ENCODE results near the gene PPIH.
A peak's percentile ranks its signal among the peaks of the same experiment; 100 is the strongest.
"Not testable (repeated sequence)": the region's sequence is repeated elsewhere in the genome, so short reads cannot be mapped to it uniquely, and the experiment has no call there.

Gene PPIH

DNA sequence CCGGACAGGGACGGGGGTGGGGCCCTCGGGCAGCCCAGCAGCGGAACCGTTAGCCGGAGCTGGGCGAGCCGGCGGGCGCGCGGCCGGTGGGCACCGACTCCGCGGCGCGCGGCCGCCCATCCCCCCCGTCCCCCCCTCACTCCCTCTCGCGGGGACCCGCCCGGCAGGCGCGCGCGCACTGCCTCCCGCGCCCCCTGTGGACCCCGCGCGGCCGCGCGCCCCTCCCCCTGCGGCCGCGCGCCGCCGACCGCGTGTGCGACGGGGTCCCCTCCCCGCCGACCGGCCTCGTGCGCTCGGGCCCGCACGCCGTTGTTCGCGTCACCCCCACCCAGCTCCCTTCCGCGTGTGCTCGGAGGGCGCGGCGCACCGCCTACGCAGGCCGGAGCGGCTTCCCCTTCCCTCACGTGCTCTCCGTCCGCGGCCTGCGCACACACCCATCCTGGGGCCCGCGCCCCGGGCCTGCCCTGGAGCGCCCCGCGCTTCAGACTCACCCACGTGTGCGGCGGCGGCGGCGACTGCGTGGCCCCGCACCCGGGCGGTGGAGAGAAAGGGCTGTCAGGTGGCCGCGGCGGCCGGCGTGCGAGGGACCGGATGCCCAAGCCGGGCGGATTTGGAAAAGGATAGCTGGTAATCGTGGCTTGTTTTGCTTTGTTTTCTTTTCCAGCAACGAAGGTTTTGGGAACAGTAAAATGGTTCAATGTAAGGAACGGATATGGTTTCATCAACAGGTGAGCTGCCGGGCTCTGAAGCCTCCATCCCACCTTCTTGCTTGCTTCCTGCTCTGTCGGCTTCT is 24.7 kb downstream of the PPIH start:
- peak; percentile 68 for DNase-seq

DNA sequence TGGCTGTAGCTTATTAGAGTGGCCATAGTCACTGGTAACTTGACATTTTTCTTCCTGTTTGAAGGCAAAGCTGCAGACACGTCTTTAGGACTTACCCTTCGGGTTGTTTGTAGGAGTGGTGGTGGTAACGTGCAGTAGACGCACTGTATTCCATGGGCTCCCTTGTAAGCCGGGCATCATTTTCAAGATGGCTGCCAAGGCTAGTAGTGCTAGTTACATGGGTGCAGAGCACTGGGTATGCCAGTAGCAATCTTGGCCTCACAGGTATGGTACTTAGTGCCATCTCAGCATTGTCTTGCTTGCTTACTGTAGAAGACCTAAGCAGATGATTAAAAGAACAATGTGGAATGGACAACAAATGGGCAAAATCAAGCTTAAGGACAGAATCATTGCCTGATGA is 25.9 kb downstream of the PPIH start:
- DNase-seq, result peak; percentile 20

DNA sequence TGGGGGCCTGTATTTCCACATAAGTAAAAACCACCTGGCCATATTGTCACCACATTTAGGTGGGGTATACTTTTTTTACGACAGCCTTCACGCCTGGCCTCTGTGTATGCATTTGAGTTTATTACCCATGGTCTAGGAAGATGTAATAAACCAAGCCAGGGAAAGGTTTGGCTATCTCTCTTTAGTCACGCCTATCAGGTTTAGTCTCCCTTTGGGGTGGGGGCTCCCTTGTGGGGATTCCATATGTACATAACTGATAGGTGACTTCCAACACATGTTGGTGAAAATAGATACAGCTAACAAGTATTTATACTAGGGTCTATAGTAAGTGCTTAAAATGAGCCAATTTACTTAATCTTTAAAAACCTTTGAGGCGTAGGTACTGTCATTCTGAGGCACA is 28.2 kb downstream of the PPIH start:
- no peak for DNase-seq

DNA sequence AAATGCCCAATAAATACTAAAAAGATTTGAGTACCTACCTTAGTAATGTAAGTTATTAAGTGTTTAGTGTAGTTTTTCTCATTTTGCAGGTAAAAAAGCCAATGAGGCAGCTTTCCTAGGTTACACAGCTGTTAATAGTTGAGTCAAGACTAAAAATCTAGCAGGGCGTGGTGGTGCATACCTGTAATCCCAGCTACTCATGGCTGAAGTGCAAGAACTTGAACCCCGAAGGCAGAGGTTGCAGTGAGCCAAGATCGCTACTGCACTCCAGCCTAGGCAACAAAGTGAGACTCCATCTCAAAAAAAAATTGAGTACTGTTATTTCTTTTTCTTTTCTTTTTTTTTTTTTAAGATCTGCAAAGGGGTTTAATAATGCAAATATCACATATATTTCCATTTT is 31.7 kb downstream of the PPIH start:
- no peak for DNase-seq

DNA sequence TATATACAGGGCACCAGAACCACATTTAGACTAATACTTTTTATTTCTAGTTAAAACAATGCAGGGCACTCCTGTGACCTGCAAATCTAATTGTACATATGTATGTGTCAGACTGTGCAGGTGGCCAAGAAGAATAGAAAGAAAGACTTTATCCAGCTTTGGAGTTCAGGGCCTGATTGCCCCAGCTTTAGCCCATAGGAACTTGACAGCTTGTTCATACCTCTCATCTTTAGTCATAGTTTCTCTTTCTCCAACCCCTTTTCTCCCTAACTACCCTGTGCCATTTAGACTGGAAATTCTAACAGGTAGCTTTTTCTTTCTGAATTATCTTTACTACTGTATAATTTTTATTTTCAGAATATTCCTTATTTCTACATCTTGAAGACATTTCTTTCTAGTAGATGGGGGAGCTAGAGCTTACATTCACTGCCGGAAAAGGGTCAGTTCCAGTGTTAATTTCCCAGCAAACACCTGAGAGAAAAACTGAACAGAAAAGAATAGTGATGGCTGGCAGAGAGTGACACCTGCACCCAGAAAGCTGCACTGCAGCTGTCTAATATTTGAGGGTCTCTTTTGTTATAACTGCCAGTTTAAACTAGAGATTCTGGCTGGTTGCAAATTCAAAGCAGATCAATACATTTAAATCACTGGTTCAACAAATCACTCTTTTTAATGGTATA is 32.4 kb downstream of the PPIH start:
- no peak for DNase-seq

DNA sequence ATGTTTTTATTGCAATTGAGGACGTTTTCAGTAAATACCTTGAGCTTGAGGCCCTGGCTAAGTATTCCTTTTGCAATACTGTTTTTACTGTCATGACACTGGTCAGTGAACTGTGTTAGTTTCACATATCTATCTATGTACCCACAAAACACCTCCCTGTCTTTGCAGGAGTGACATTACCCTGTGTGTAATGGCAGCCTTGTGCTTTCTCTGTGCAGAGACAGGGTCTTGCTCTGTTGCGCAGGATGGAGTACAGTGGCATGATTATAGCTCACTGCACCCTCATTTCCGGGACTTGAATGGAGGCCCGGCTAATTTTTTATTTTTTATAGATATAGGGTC is 32.9 kb downstream of the PPIH start:
- DNase-seq, result no peak

DNA sequence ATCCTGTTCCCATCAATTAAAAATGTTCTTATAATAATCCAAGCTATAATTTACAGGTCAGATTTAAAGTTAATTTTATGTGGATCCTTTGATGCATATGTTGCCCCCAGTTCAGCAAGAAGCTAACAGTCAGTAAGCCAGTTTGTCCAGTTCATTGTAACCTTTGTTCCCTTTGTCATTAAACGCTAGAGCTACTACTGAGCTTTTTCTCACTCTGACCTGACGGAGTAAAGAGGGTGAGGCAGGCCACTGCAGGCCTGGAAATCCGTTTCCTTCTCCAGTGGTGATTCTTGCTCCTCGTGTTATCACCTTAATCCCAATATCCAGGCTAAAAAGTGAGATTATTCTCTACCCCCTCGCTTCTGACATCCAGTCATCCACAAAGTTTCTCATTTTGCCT is 34.2 kb downstream of the PPIH start:
- no peak for DNase-seq

DNA sequence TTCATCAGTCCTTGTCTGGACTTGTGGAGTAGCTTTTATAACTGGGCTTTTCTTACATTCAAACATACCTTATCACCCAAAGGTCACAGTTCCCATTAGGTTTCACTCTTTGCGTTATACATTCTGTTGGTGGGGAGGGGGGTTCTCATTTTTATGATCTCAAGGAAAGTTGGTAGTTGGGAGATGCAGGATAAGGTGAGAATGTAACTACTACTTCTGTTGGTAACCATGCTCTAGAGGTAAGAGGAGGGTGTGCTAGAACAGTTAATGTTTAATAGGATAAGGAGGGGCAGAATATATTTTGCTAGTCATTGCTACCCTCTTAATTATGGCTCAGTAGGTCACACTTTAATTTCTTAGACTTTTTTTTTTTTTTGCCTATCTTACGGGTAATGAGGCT is 34.7 kb downstream of the PPIH start:
- no peak for DNase-seq

DNA sequence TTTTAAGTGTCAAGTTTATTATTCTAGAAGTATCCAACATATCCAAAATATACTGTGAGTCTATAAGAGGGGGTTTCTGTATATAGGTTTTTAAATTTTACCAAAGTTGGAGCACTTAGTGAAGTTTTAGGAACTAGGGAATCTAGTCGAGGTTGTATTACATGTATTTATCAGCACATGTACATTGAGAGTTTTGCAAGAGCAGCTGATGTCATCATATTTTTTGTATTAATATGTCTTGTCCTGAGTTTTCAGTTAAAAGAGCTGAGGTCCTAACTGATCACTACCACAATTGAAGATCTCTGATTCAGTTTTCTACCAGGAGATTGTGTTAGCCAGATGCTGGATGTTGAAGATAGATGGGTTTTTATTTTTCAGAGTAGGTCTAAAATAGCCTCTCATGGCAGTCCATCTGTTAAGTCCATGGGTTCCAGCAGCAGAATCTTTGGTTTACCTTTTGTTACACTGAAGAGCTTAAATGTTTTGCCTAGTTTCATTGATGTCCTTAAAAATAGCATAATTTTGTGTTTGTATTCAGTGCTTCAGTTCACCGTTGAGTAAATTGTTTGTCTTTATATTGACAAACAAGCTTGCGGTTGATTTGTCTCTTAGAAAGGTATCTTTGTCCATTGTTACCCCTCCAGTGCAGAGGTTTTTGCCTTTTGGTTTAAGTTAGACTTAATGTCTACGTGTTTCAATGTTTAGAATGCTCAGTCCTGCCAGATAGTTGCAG is 40.0 kb downstream of the PPIH start:
- no peak for DNase-seq

DNA sequence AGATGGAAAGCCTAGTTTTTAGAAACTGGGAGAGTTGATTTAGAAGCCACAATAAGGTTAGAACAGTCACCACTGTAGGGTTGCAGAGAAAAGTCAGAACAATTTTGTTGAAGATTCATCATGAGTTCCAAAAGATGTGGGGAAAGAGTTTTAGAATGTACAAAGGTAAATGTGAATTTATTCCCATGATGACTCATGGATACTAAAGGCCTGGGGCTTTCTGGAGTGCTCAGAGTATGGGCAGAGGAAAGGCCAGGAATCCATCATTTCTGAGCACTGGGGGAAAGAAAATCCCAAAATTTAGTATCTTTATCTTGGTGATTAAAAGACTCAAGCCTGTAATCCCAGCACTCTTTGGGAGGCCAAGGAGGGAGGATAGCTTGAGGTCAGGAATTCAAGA is 41.8 kb downstream of the PPIH start:
- no peak for DNase-seq

DNA sequence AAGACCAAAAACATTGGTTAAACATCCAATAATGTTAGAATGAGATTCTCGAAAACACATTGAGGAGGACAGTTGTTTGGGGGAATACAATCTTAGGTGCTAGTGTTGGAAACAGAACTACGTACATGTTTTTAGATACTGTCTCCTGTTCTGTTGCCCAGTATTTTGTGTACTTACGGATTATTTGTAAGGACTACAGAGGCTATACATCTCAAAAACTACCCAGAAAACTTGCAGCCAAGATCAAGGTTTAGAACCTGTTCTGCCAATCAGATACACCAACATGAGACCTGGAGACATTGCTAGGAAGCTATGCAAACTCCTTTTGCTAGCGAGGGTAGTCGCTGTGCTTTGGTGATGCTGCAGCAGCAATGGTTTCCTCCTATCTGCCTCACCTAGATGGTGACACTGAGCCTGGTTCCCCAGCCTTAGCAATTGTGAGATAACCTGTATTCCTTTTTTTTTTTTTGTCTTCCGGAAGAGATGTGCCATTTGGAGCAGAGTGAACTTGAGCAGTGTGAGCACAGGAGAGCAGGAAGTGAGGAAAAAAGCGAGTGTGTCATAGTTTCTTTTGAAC is 45.8 kb downstream of the PPIH start:
- DNase-seq, result no peak

DNA sequence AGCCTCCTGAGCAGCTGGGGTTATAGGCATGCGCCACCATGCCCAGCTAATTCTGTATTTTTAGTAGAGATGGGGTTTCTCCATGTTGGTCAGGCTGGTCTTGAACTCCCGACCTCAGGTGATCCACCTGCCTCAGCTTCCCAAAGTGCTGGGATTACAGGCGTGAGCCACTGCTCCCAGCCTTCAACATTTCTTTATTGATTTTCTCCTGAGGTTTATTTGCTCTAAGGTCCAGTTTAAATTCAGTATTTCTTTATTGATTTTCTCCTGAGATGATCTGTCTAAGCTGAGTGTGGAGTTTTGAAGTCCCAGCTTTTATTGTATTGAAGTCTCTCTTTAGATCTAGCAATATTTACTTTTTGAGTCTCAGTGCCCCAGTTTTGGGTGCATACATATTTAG is 54.6 kb downstream of the PPIH start:
- not testable (repeated sequence) for DNase-seq

DNA sequence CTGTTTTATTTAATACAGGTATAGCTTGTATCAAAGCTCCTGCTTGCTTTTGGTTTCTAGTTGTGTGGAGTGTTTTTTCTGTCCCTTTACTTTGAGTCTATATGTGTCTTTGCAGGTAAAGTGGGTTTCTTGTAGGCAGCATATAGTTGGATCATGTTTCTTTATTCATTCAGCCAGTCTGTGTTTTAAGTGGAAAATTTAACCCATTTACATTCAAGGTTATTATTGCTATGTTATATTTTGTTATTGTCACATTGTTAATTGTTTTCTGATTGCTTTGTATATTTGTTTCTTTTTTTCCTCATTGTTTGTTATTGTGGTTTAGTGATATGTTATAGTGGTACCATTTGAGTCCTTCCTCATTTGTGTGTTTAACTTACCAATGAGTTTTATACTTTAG is 55.1 kb downstream of the PPIH start:
- no peak for DNase-seq

DNA sequence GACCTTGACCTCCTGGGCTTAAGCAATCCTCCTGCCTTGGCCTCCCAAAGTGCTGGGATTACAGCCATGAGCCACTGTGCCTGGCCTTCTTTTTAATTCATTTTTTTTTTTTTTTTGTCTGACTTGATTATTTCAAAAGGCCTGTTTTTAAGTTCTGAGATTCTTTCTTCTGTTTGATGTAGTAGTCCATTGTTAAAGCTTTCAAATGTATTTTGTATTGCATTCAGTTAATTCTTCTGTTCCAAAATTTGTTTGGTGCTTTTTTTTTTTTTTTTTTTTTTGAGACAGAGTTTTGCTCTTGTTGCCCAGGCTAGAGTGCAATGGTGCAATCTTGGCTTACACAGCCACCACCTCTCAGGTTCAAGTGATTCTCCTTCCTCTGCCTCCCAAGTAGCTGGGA is 56.2 kb downstream of the PPIH start:
- DNase-seq, result not testable (repeated sequence)

DNA sequence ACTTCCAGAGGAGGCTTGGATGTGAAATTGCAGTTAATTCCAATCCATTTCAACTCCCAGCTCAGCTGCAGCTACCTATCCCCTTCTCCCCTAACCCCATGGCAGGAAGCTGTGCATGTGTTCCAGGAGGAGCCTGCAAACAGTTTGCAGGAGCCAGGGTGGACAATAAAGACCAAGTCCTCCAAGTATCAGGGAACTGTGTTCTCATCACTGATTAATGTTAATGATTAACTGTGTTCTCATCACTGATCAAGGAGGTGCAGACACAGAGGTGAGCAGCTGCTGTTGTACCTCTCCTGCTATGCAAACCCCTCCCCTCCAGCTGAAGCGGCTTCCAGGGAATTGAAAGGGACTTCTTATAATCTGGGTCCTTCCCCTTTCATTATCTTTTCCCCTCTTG is 62.6 kb downstream of the PPIH start:
- no peak for DNase-seq

DNA sequence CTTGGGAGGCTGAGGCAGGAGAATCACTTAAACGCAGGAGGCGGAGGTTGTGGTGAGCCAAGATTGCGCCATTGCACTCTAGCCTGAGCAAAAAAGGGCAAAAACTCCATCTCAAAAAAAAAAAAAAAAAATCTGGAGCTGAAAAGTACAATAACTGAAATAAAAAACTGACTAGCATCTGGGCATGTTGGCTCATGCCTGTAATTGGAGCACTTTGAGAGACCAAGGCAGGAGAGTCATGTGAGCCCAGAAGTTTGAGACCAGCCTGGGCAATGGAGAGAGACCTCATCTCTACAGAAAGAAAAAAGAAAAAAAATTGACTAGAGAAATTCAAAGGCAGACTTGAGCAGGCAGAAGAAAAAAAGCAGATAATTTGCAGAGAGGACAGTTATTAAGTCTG is 63.7 kb downstream of the PPIH start:
- no peak for DNase-seq

DNA sequence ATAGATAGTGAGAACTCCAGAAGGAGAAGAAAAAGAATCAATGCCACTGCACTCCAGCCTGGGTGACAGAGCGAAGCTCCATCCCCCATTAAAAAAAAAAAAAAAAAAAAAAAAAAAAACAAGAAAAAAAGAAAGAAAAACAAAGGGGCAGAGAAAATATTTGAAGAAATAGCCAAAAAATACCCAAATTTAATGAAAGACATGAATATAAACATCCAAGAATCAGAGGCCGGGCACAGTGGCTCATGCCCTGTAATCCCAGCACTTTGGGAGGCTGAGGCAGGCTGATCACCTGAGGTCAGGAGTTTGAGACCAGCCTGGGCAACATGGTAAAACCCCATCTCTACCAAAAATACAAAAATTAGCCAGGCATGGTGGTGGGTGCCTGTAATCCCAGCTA is 64.2 kb downstream of the PPIH start:
- DNase-seq, result not testable (repeated sequence)

DNA sequence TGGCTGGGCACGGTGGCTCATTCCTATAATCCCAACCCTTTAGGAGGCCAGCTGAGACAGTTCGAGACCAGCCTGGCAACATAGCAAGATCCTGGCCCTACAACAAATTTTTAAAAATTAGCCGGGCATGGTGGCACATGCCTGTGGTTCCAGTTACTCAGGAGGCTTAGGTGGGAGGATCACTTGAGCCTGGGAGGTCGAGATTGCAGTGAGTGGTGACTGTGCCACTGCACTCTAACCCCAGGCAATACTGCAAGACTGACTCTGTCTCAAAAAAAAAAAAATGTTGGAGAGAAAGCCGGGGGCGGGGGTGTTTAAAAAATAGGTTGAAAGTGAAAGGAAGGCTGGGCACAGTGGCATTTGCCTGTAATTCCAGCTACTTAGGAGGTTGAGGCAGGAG is 65.3 kb downstream of the PPIH start:
- DNase-seq, result no peak

DNA sequence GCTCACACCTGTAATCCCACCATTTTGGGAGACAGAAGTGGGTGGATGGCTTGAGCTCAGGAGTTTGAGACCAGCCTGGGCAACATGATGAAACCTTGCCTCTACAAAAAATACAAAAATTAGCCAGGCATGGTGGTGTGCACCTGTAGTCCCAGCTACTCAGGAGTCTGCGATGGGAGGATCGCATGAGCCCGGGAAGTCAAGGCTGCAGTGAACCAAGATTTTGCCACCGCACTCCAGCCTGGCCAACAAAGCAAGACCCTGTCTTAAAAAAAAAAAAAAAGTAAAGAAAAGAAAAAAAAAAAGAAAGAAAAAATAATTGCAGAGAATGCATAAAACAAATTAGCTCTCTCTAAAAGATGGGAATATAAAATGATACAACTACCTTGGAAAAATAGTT is 67.6 kb downstream of the PPIH start:
- not testable (repeated sequence) for DNase-seq
